Stomach (tissue), 9 donors: ENCODE measurements around the gene ZNF844. TPM values are rescaled to one million over a fixed set of nuclear protein-coding genes. Genes with fewer than 3 reads are reported as not detected.

Experiments
- DNase-seq, 2 donors: peaks; one replicate each; pipeline versions ENCODE4 v3.0.0 to v3.0.0-alpha.2; 2013 to 2019
- H3K27ac ChIP-seq, 5 donors: fragments of 200-600 bp in 4 of 5; sonication (generic) in 4 of 5; one replicate each; pipeline ENCODE4 v1.5.1; 2013 to 2019; ENCODE audit warnings: mild to moderate bottlenecking in 1 of 5, moderate library complexity in 1 of 5
- H3K27me3 ChIP-seq, 3 donors: fragments of 200-600 bp; sonication (generic); one replicate each; pipeline ENCODE4 v1.5.1; 2017 to 2019; ENCODE audit warnings: mixed run types in 1 of 3
- H3K36me3 ChIP-seq, 4 donors: fragments of 200-600 bp; sonication (generic); 1 replicate in 3 of 4; 2 replicates in 1 of 4; pipeline ENCODE4 v1.5.1; 2016 to 2019
- H3K4me1 ChIP-seq, 4 donors: fragments of 200-600 bp; sonication (generic); one replicate each; pipeline ENCODE4 v1.5.1; 2016 to 2019
- H3K4me3 ChIP-seq, 4 donors: fragments of 200-600 bp; sonication (generic) in 3 of 4; one replicate each; pipeline ENCODE4 v1.5.1; 2016 to 2019; ENCODE audit warnings: mild to moderate bottlenecking in 1 of 4
- H3K9me3 ChIP-seq, 4 donors: fragments of 200-600 bp; sonication (generic); one replicate each; pipeline ENCODE4 v1.5.1; 2016 to 2019
- EP300 ChIP-seq: sonication (generic); formaldehyde crosslinking; IDR thresholded peaks from one replicate; pipeline ENCODE4 v1.6.1; 2017; ENCODE audit warnings: antibody characterized with exemption
- POLR2A ChIP-seq, 4 donors: fragments of 450-650 bp; IDR thresholded peaks; one replicate each; pipeline ENCODE4 v1.6.1; 2016; ENCODE audit warnings: antibody characterized with exemption in 4 of 4, control low read depth in 2 of 4, mild to moderate bottlenecking in 1 of 4, moderate library complexity in 1 of 4
- WGBS, 5 donors: extraction: QIAGEN DNeasy Blood & Tissue Kit in 3 of 5; methylation state at CpG; one replicate each; pipeline versions ENCODE4 v1.1.5 to v1.1.7; 2013 to 2018; 5-methylcytosine and 5-hydroxymethylcytosine counted together
- intact Hi-C: fragments of 100-400 bp; cut with DNase I; formaldehyde crosslinking; loops from one replicate; pipeline ENCODE4 v1.15.1; 2023; ENCODE audit warnings: low total_unique reads
- polyA plus RNA-seq, 3 donors: library from polyadenylated mRNA; stranded (reverse); fragments of 200-250 nt; gene quantifications; one replicate each; pipeline ENCODE4 v1.2.3, GENCODE V29; 2013
- small RNA-seq, 4 donors: library from RNA; depleted of rRNA; stranded (forward); fragments of <200 nt; gene quantifications; one replicate each; pipeline ENCODE3, GENCODE V24; 2016
- total RNA-seq, 5 donors: library from RNA; depleted of rRNA; stranded (reverse); fragments of >200 nt; gene quantifications; one replicate each; pipeline versions ENCODE4 v1.1.0 to v1.2.3, GENCODE V29; 2014 to 2016
- TF ChIP-seq, protein P1 (sequence below), 7 experiments: fragments of 450-650 bp in 4 of 7; fragments of 200-600 bp in 3 of 7; sonication (generic) in 3 of 7; IDR thresholded peaks; one replicate each; pipeline ENCODE4 v1.5.1; 2016 to 2019; ENCODE audit warnings: antibody characterized with exemption in 7 of 7, control low read depth in 2 of 7, mild to moderate bottlenecking in 1 of 7
- donor health status: healthy with polysubstance abuse.
- donor health status: Bipolar disorder and iron deficiency.
- donor health status: healthy.

Gene ZNF844
- total and polyA plus RNA-seq, 8 donors = 1.2 to 16.1 (median 2.5) TPM

DNA sequence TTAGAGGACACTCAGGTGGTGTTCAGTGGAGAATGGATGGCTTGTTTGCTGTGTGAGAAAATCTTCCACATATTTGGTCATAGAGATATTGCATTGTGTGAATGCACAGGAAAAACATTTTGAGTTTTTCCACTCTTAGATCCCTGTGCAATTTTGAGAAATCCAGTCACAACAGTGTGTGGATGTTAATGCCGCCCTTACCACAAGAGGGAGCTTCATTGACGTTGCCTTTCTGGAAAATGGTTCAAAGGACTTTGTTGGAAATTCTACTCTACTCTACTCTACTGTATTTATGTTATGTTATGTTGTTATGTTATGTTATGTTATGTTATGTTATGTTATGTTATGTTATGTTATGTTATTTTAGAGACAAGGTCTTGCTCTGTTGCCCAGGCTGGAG is 62.2 kb downstream of the ZNF844 start:
- intact Hi-C loops = no loop called here
- Histone ChIP-seq H3K4me3 (no peak overlapping the region), H3K36me3 (peaks cover 0 to 13% (median under 1%) of the 10 kb centered on the region in 4 donors), H3K9me3 (peaks cover 0 to 27% (median 13%) of the 10 kb centered on the region in 4 donors), H3K27me3 (no peaks in the 10 kb centered on the region), H3K27ac (no peak overlapping the region), H3K4me1 (no peaks in the 10 kb centered on the region)
- WGBS, 5 donors = 14 to 35% (median 27%) methylated on average over 2 of the region's 2 CpGs
- DNase-seq = peak in 1 of 2 donors; percentile 16
- TF ChIP-seq POLR2A (IDR thresholded peaks at IDR 0.05) = no peak
- TF ChIP-seq, protein P1, sequence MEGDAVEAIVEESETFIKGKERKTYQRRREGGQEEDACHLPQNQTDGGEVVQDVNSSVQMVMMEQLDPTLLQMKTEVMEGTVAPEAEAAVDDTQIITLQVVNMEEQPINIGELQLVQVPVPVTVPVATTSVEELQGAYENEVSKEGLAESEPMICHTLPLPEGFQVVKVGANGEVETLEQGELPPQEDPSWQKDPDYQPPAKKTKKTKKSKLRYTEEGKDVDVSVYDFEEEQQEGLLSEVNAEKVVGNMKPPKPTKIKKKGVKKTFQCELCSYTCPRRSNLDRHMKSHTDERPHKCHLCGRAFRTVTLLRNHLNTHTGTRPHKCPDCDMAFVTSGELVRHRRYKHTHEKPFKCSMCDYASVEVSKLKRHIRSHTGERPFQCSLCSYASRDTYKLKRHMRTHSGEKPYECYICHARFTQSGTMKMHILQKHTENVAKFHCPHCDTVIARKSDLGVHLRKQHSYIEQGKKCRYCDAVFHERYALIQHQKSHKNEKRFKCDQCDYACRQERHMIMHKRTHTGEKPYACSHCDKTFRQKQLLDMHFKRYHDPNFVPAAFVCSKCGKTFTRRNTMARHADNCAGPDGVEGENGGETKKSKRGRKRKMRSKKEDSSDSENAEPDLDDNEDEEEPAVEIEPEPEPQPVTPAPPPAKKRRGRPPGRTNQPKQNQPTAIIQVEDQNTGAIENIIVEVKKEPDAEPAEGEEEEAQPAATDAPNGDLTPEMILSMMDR (IDR thresholded peaks at IDR 0.05) = peak in 5 of 7 experiments; percentile 12 to 35 (median 30)
- TF ChIP-seq EP300 = no peak

Small RNA genes within 50 kb of the gene (small RNA-seq; reads per million reads assigned to genes)
- gene RF00019 (0 reads per million in 4 donors), gene RNA5SP465 (0 to 0.59 (median 0) reads per million in 4 donors), gene RNA5SP466 (0 reads per million in 4 donors), gene RNA5SP467 (0 reads per million in 4 donors)

Other genes with a start within 250 kb of the ZNF844 start
- gene ZNF439, start 216.0 kb upstream of the ZNF844 start, total RNA-seq = 10 to 100 TPM in 3 of 5 donors, 1 to 10 TPM in 1, under 1 TPM in 1; 0.58 to 17.0 (median 13.4) TPM
- 1 to 10 TPM; 2.4 to 3.6 (median 3.1) TPM for gene ZNF439, start 216.0 kb upstream of the ZNF844 start, polyA plus RNA-seq
- 10 to 100 TPM; 18.0 to 51.8 (median 21.7) TPM for gene ZNF69, start 176.9 kb upstream of the ZNF844 start, total RNA-seq
- 10 to 100 TPM in 1 of 3 donors, 1 to 10 TPM in 2; 5.1 to 11.7 (median 6.0) TPM for gene ZNF69, start 176.9 kb upstream of the ZNF844 start, polyA plus RNA-seq
- 10 to 100 TPM in 4 of 5 donors, 1 to 10 TPM in 1; 8.8 to 25.3 (median 16.5) TPM for gene ZNF700, start 139.6 kb upstream of the ZNF844 start, total RNA-seq
- gene ZNF700, start 139.6 kb upstream of the ZNF844 start, polyA plus RNA-seq = 10 to 100 TPM in 1 of 3 donors, 1 to 10 TPM in 2; 3.5 to 15.4 (median 5.2) TPM
- 1 to 10 TPM in 4 of 5 donors, not detected in 1; 2.2 to 5.7 (median 3.3) TPM for gene ZNF763, start 99.7 kb upstream of the ZNF844 start, total RNA-seq
- gene ZNF763, start 99.7 kb upstream of the ZNF844 start, polyA plus RNA-seq = 1 to 10 TPM; 1.3 to 5.0 (median 3.4) TPM
- 10 to 100 TPM in 2 of 5 donors, 1 to 10 TPM in 2, not detected in 1; 1.2 to 19.0 (median 9.2) TPM for gene ZNF433, start 29.1 kb upstream of the ZNF844 start, total RNA-seq
- 1 to 10 TPM; 3.2 to 7.7 (median 3.7) TPM for gene ZNF433, start 29.1 kb upstream of the ZNF844 start, polyA plus RNA-seq
- 1 to 10 TPM in 1 of 5 donors, under 1 TPM in 1, not detected in 3; 0.55 to 4.9 TPM for gene ZNF878, start 11.8 kb upstream of the ZNF844 start, total RNA-seq
- under 1 TPM in 2 of 3 donors, not detected in 1; 0.18 to 0.31 TPM for gene ZNF878, start 11.8 kb upstream of the ZNF844 start, polyA plus RNA-seq
- gene ZNF20, start 75.6 kb downstream of the ZNF844 start, total RNA-seq = 1 to 10 TPM in 4 of 5 donors, not detected in 1; 1.3 to 5.0 (median 2.2) TPM
- 1 to 10 TPM; 2.6 to 2.9 (median 2.9) TPM for gene ZNF20, start 75.6 kb downstream of the ZNF844 start, polyA plus RNA-seq
- gene ZNF625, start 92.0 kb downstream of the ZNF844 start, total RNA-seq = 1 to 10 TPM in 3 of 5 donors, not detected in 2; 6.7 to 10.0 (median 8.1) TPM
- gene ZNF625, start 92.0 kb downstream of the ZNF844 start, polyA plus RNA-seq = 1 to 10 TPM in 1 of 3 donors, under 1 TPM in 2; 0.60 to 1.8 (median 0.81) TPM
- 10 to 100 TPM in 2 of 5 donors, 1 to 10 TPM in 2, under 1 TPM in 1; 0.58 to 25.1 (median 7.0) TPM for gene ZNF136, start 98.4 kb downstream of the ZNF844 start, total RNA-seq
- 1 to 10 TPM; 2.9 to 3.5 (median 3.4) TPM for gene ZNF136, start 98.4 kb downstream of the ZNF844 start, polyA plus RNA-seq
- gene ZNF44, start 230.2 kb downstream of the ZNF844 start, total RNA-seq = 10 to 100 TPM in 4 of 5 donors, 1 to 10 TPM in 1; 6.1 to 33.8 (median 22.4) TPM
- 1 to 10 TPM; 3.2 to 6.7 (median 4.6) TPM for gene ZNF44, start 230.2 kb downstream of the ZNF844 start, polyA plus RNA-seq